HepG2 (cell line): ENCODE measurements around the gene ZCCHC18. TPM values are rescaled to one million over a fixed set of nuclear protein-coding genes. Genes with fewer than 3 reads are reported as not detected.

ENCODE experiments used
- ATAC-seq: fragments of 200-7000 bp; cut with Tn5 transposase; 3 replicates; pipeline ENCODE4 v1.9.1; 2020; ENCODE audit warnings: mild to moderate bottlenecking, moderate library complexity
- BruUV-seq: library from RNA; stranded (reverse); fragments of 400-500 nt; replicated peaks from 2 replicates; lab custom pipeline; 2021; lab: Mats Ljungman, UMichigan
- CTCF ChIA-PET: fragments of 300-600 bp; formaldehyde crosslinking; extraction: SDS; loops from one replicate; lab custom pipeline; 2021; ENCODE audit warnings: low total read pairs, inconsistent platforms, low intra/inter-chr PET ratio; lab: Yijun Ruan, JAX
- POLR2A ChIA-PET: fragments of 350-600 bp; sonication (Branson Sonifier 250); formaldehyde crosslinking; loops from one replicate; lab custom pipeline; 2020; ENCODE audit warnings: antibody characterized with exemption, inconsistent platforms; lab: Yijun Ruan, JAX
- DNase-seq: peaks from one replicate; pipeline ENCODE4 v3.0.0-alpha.2; 2015; ENCODE audit warnings: low spot score
- FAIRE-seq: peaks from 3 replicates; lab custom pipeline; 2011; peaks lifted over from hg19 to GRCh38; lab: Jason Lieb, UNC
- H2AFZ ChIP-seq: one replicate; pipeline ENCODE4 v1.6.1; 2011; ENCODE audit warnings: low read length, inconsistent platforms
- H3K27ac ChIP-seq: fragments of 300-600 bp; 3 replicates; pipeline ENCODE4 v1.8.0; 2011; ENCODE audit warnings: mixed run types, mild to moderate bottlenecking, mixed read lengths, low read length, inconsistent platforms; ENCODE audit not compliant: insufficient read depth; ENCODE audit errors: extremely low read length
- H3K27me3 ChIP-seq, 2 experiments: fragments of 200-600 bp in 1 of 2; 2 replicates in 1 of 2; 3 replicates in 1 of 2; pipeline versions ENCODE4 v1.6.0 to v1.8.0; 2011; ENCODE audit warnings: low read length in 2 of 2, mild to moderate bottlenecking in 2 of 2, moderate library complexity in 2 of 2, inconsistent platforms in 1 of 2; ENCODE audit not compliant: insufficient read depth in 2 of 2, control insufficient read depth in 1 of 2
- H3K36me3 ChIP-seq, 2 experiments: fragments of 200-600 bp in 1 of 2; replicated peaks in 1 of 2; 2 replicates in 1 of 2; 3 replicates in 1 of 2; pipeline versions ENCODE4 v1.5.1 to v1.8.0; 2011; ENCODE audit warnings: low read length in 2 of 2, inconsistent platforms in 1 of 2; ENCODE audit not compliant: insufficient read depth in 2 of 2, control insufficient read depth in 1 of 2
- H3K4me1 ChIP-seq: 2 replicates; pipeline ENCODE4 v1.5.1; 2012; ENCODE audit warnings: low read length, inconsistent platforms; ENCODE audit not compliant: insufficient read depth
- H3K4me2 ChIP-seq: 2 replicates; pipeline ENCODE4 v1.6.0; 2011; ENCODE audit warnings: low read depth, low read length, inconsistent platforms
- H3K4me3 ChIP-seq, 3 experiments: fragments of 200-600 bp in 1 of 3; sonication (generic), shearing (Covaris generic) in 1 of 3; replicated peaks in 1 of 3; 2 replicates each; pipeline ENCODE4 v1.5.1; 2011 to 2016; ENCODE audit warnings: low read length in 3 of 3, inconsistent platforms in 2 of 3, low read depth in 2 of 3, mild to moderate bottlenecking in 2 of 3, control low read depth in 1 of 3, mixed read lengths in 1 of 3; ENCODE audit not compliant: insufficient read depth in 1 of 3
- H3K79me2 ChIP-seq: one replicate; pipeline ENCODE4 v1.6.1; 2011; ENCODE audit warnings: low read length, inconsistent platforms; ENCODE audit not compliant: insufficient read depth
- H3K9ac ChIP-seq: 2 replicates; pipeline ENCODE4 v1.6.0; 2011; ENCODE audit warnings: mild to moderate bottlenecking, low read depth, low read length, inconsistent platforms; ENCODE audit not compliant: insufficient read depth
- H3K9me3 ChIP-seq: 2 replicates; pipeline ENCODE4 v1.5.1; 2012; ENCODE audit warnings: mild to moderate bottlenecking, low read length
- H4K20me1 ChIP-seq: 2 replicates; pipeline ENCODE4 v1.6.0; 2011; ENCODE audit warnings: inconsistent platforms, mild to moderate bottlenecking, low read length, moderate library complexity; ENCODE audit not compliant: insufficient read depth
- MLLT10 ChIP-seq: sonication (generic); formaldehyde crosslinking; IDR thresholded peaks from 2 replicates; pipeline ENCODE4 v1.4.0; 2020; ENCODE audit warnings: missing genetic modification reagents
- STAT6 ChIP-seq: sonication (generic); formaldehyde crosslinking; IDR thresholded peaks from 2 replicates; pipeline ENCODE4 v1.4.0; 2020; ENCODE audit warnings: missing genetic modification reagents, mild to moderate bottlenecking, borderline replicate concordance
- TEAD2 ChIP-seq: sonication (generic); formaldehyde crosslinking; IDR thresholded peaks from 2 replicates; pipeline ENCODE4 v1.9.0; 2021; ENCODE audit warnings: missing genetic modification reagents
- ZNF20 ChIP-seq: sonication (generic); formaldehyde crosslinking; IDR thresholded peaks from 2 replicates; pipeline ENCODE4 v1.4.0; 2020; ENCODE audit warnings: mild to moderate bottlenecking, moderate library complexity, missing genetic modification reagents
- WGBS: methylation state at CpG from one replicate; pipeline ENCODE4 v1.1.6; 2017; ENCODE audit warnings: low lambda C conversion rate; 5-methylcytosine and 5-hydroxymethylcytosine counted together
- in situ Hi-C: cut with HindIII; loops from 2 replicates; pipeline ENCODE4 v1.10.0; 2017; ENCODE audit warnings: low pct_unique_long_range_greater_than_20kb; ENCODE audit not compliant: extremely low pct_ligation_motif_present
- intact Hi-C: fragments of 100-400 bp; cut with micrococcal nuclease; formaldehyde crosslinking; loops from one replicate; pipeline ENCODE4 v1.10.0; 2022; ENCODE audit not compliant: unreplicated experiment
- polyA plus RNA-seq, 8 experiments: library from polyadenylated mRNA; depleted of rRNA in 3 of 8; stranded (reverse) in 7 of 8; unstranded in 1 of 8; fragments of >200 nt; fragmentation: Illumina TruSeq in 4 of 8; extraction: Trizol in 4 of 8; gene quantifications; 2 replicates each; pipeline versions ENCODE4 v1.2.1 to v1.2.3, GENCODE V29; 2011 to 2016; ENCODE audit warnings: low read depth in 4 of 8, missing spikeins in 1 of 8, mixed read lengths in 1 of 8; ENCODE audit not compliant: insufficient read depth in 1 of 8
- total RNA-seq, 5 experiments: library from RNA; depleted of rRNA; stranded (reverse); fragments of >200 nt; fragmentation: Illumina TruSeq; extraction: Trizol; gene quantifications; 2 replicates each; pipeline ENCODE4 v1.2.3, GENCODE V29; 2016; ENCODE audit warnings: low read depth in 1 of 5

The ZCCHC18 gene
- total and polyA plus RNA-seq, 2 of the 13 experiments (the other 11 are each of a cell fraction or from before 2014, with no cell fraction given), result 0.18 to 0.33 TPM

- Histone ChIP-seq H3K4me3 (no peak overlapping the region), H3K36me3 (no peaks in the 10 kb centered on the region), H3K9ac (no peak overlapping the region), H3K4me2 (no peak overlapping the region), H3K79me2 (no peaks in the 10 kb centered on the region), H3K27me3 (no peaks in the 10 kb centered on the region), H3K27ac (no peak overlapping the region), H3K4me1 (no peaks in the 10 kb centered on the region), H3K9me3 (no peaks in the 10 kb centered on the region)
- ChIA-PET CTCF (no interaction called here), POLR2A (no interaction called here)
- ATAC-seq (no peak), FAIRE-seq (no peak), DNase-seq (no peak)
- no TSS peak for BruUV-seq
- WGBS, result no CpG with 5 or more reads among the region's 4 CpGs
- TF ChIP-seq MLLT10, result no peak
- no peak for TF ChIP-seq ZNF20 (CRISPR knock-in tag)
- no peak for TF ChIP-seq STAT6 (CRISPR knock-in tag)
- TF ChIP-seq, all 625 proteins: peak for 0
- no peak overlapping the region for H2AFZ ChIP-seq
- in situ Hi-C loops, result no loop called here
- intact Hi-C loops, result no loop called here
- H4K20me1 ChIP-seq, result no peaks in the 10 kb centered on the region
Observed at GRCh38 chrX:104084063-104084462, 28.3 kb upstream of the ZCCHC18 start.

GRCh38 chrX:104084534-104085277 is 27.6 kb upstream of the ZCCHC18 start:
- ATAC-seq (no peak), DNase-seq (no peak), FAIRE-seq (no peak)
- no peaks in the 10 kb centered on the region for H3K4me1 ChIP-seq
- no peaks in the 10 kb centered on the region for H3K36me3 ChIP-seq
- CTCF ChIA-PET, result no interaction called here
- no peak overlapping the region for H3K9ac ChIP-seq
- no peak overlapping the region for H3K4me2 ChIP-seq
- no peaks in the 10 kb centered on the region for H4K20me1 ChIP-seq
- H2AFZ ChIP-seq, result no peak overlapping the region
- no peaks in the 10 kb centered on the region for H3K9me3 ChIP-seq
- in situ Hi-C loops (no loop called here), intact Hi-C loops (no loop called here)
- H3K4me3 ChIP-seq, result no peak overlapping the region
- TF ChIP-seq TEAD2 (CRISPR knock-in tag), result no peak
- H3K27ac ChIP-seq, result no peak overlapping the region
- H3K27me3 ChIP-seq, result no peaks in the 10 kb centered on the region
- POLR2A ChIA-PET, result no interaction called here
- H3K79me2 ChIP-seq, result no peaks in the 10 kb centered on the region
- WGBS, result no CpG with 5 or more reads among the region's 5 CpGs
- BruUV-seq, result no TSS peak
